ENCODE results near the gene SLC36A1.

SLC36A1 gene

GRCh38 chr5:151454166-151454565 is 6.8 kb downstream of the SLC36A1 start:
- FAIRE-seq: no peak

GRCh38 chr5:151454889-151455288 is 7.5 kb downstream of the SLC36A1 start:
- FAIRE-seq: no peak

- no peak for FAIRE-seq
These were observed 9.0 kb downstream of the SLC36A1 start for GRCh38 chr5:151456321-151456940.

- no peak for FAIRE-seq
These were observed 10.9 kb downstream of the SLC36A1 start for GRCh38 chr5:151458314-151458713.

GRCh38 chr5:151459680-151460324 is 12.4 kb downstream of the SLC36A1 start:
- FAIRE-seq: no peak

- FAIRE-seq: no peak
These were observed 13.9 kb downstream of the SLC36A1 start for GRCh38 chr5:151461312-151461711.

- FAIRE-seq: no peak
These were observed 16.0 kb downstream of the SLC36A1 start for GRCh38 chr5:151463137-151464029.

- no peak for FAIRE-seq
These were observed 16.7 kb downstream of the SLC36A1 start for GRCh38 chr5:151464101-151464500.

GRCh38 chr5:151465476-151465875 is 18.1 kb downstream of the SLC36A1 start:
- FAIRE-seq: no peak

- no peak for FAIRE-seq
These were observed 20.2 kb downstream of the SLC36A1 start for GRCh38 chr5:151467576-151467975.

GRCh38 chr5:151469386-151469785 is 22.0 kb downstream of the SLC36A1 start:
- peak; percentile 5 for FAIRE-seq

GRCh38 chr5:151469992-151470391 is 22.6 kb downstream of the SLC36A1 start:
- FAIRE-seq: no peak

GRCh38 chr5:151470439-151470838 is 23.0 kb downstream of the SLC36A1 start:
- no peak for FAIRE-seq

- FAIRE-seq: no peak
These were observed 23.9 kb downstream of the SLC36A1 start for GRCh38 chr5:151471276-151471675.

GRCh38 chr5:151474799-151475198 is 27.4 kb downstream of the SLC36A1 start:
- no peak for FAIRE-seq

GRCh38 chr5:151475388-151475787 is 28.0 kb downstream of the SLC36A1 start:
- no peak for FAIRE-seq

- FAIRE-seq: no peak
These were observed 28.6 kb downstream of the SLC36A1 start for GRCh38 chr5:151476016-151476415.

GRCh38 chr5:151477101-151477500 is 29.7 kb downstream of the SLC36A1 start:
- no peak for FAIRE-seq

- FAIRE-seq: no peak
These were observed 33.2 kb downstream of the SLC36A1 start for GRCh38 chr5:151480384-151481293.

GRCh38 chr5:151483176-151483575 is 35.8 kb downstream of the SLC36A1 start:
- FAIRE-seq: no peak

GRCh38 chr5:151483647-151484046 is 36.2 kb downstream of the SLC36A1 start:
- no peak for FAIRE-seq

GRCh38 chr5:151487544-151487943 is 40.1 kb downstream of the SLC36A1 start:
- no peak for FAIRE-seq

- FAIRE-seq: no peak
These were observed 43.2 kb downstream of the SLC36A1 start for GRCh38 chr5:151490627-151491026.
